GM19468 (cell line): ENCODE data around the gene FAM186B.

Experiments used
- ATAC-seq: cut with Tn5 transposase; IDR thresholded peaks from one replicate; pipeline ENCODE4 v1.9.1; 2021; ENCODE audit warnings: mild to moderate bottlenecking, moderate library complexity, moderate number of reproducible peaks; ENCODE audit not compliant: unreplicated experiment; ENCODE audit errors: extremely low read depth

The FAM186B gene

GRCh38 chr12:49557187-49557916 is 48.1 kb downstream of the FAM186B start:
- no peak for ATAC-seq

GRCh38 chr12:49556391-49557186 is 48.9 kb downstream of the FAM186B start:
- no peak for ATAC-seq

GRCh38 chr12:49555631-49556390 is 49.6 kb downstream of the FAM186B start:
- no peak for ATAC-seq

GRCh38 chr12:49554266-49554665 is 51.2 kb downstream of the FAM186B start:
- no peak for ATAC-seq

GRCh38 chr12:49553512-49554088 is 51.8 kb downstream of the FAM186B start:
- ATAC-seq: no peak

GRCh38 chr12:49552899-49553298 is 52.5 kb downstream of the FAM186B start:
- ATAC-seq: no peak

GRCh38 chr12:49552425-49552824 is 53.0 kb downstream of the FAM186B start:
- ATAC-seq: no peak

- no peak for ATAC-seq
Measured at GRCh38 chr12:49552014-49552413, 53.4 kb downstream of the FAM186B start.

GRCh38 chr12:49550693-49551252 is 54.7 kb downstream of the FAM186B start:
- no peak for ATAC-seq

GRCh38 chr12:49549735-49550692 is 55.4 kb downstream of the FAM186B start:
- no peak for ATAC-seq

- no peak for ATAC-seq
Measured at GRCh38 chr12:49548822-49549648, 56.4 kb downstream of the FAM186B start.

- no peak for ATAC-seq
Measured at GRCh38 chr12:49548481-49548821, 57.0 kb downstream of the FAM186B start.

- ATAC-seq: no peak
Measured at GRCh38 chr12:49547090-49547690, 58.2 kb downstream of the FAM186B start.

GRCh38 chr12:49546481-49546880 is 59.0 kb downstream of the FAM186B start:
- ATAC-seq: no peak

- no peak for ATAC-seq
Measured at GRCh38 chr12:49545815-49546214, 59.6 kb downstream of the FAM186B start.

GRCh38 chr12:49543914-49544815 is 61.3 kb downstream of the FAM186B start:
- ATAC-seq: no peak
